ENCODE results near the gene GLA.
A peak's percentile ranks its signal among the peaks of the same experiment; 100 is the strongest.

The GLA gene

GRCh38 chrX:101407748-101408531, at the start of gene GLA, which contains the start of gene HNRNPH2:
GLA (minus strand) TSS chrX:101407925; CDS start chrX:101407903, 22 bp downstream.
HNRNPH2 (plus strand) TSS chrX:101408222; CDS start chrX:101411989, 3,767 bp downstream.
- H3K4me1 ChIP-seq (ENCODE audit: control insufficient read depth, insufficient read depth, low read length), result peaks cover 4% of the 10 kb centered on the region
- peak within 1 kb of the TSS; percentile 94 for H3K27ac ChIP-seq (ENCODE audit: low read depth, low read length)
- H3K9ac ChIP-seq (ENCODE audit: low read length), result peak within 1 kb of the TSS; percentile 78

DNA sequence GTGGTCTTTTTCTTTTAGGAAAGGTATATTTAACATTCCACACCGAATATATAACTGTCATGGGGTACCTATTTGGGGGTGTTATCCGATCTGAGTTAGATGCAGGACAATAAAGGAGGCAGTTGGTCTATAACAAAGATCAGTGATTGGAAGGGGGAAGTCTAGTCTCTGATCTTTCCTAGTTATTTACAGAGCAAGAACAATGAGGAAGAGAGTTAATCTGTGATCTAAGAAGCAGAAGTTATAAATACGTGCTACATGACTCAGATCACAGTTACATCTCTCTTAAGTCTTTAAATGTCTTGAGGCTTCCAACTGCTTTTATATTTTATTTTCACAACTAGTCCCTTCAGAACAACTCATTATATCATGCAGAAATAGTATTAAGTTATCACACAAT, 44.3 kb upstream of the GLA start:
- no peak overlapping the region for H3K27ac ChIP-seq (ENCODE audit: low read depth, low read length)
- H3K4me1 ChIP-seq (ENCODE audit: control insufficient read depth, insufficient read depth, low read length), result no peaks in the 10 kb centered on the region
- H3K27me3 ChIP-seq (ENCODE audit: control insufficient read depth, insufficient read depth, low read length), result no peaks in the 10 kb centered on the region
- H3K4me3 ChIP-seq (ENCODE audit: low read length), result no peak overlapping the region
- no peaks in the 10 kb centered on the region for H3K36me3 ChIP-seq (ENCODE audit: control insufficient read depth, insufficient read depth, low read length)
- no peak overlapping the region for H3K9ac ChIP-seq (ENCODE audit: low read length)

More at GRCh38 chrX:101407748-101408531, at the start of gene GLA, which contains the start of gene HNRNPH2:
- Histone ChIP-seq H3K27me3 (ENCODE audit: control insufficient read depth, insufficient read depth, low read length) (no peaks in the 10 kb centered on the region), H3K4me3 (ENCODE audit: low read length) (peak within 1 kb of the TSS; percentile 71), H3K36me3 (ENCODE audit: control insufficient read depth, insufficient read depth, low read length) (peaks cover 3% of the 10 kb centered on the region)

- Histone ChIP-seq H3K9ac (ENCODE audit: low read length) (no peak overlapping the region), H3K4me3 (ENCODE audit: low read length) (no peak overlapping the region), H3K27ac (ENCODE audit: low read depth, low read length) (no peak overlapping the region), H3K27me3 (ENCODE audit: control insufficient read depth, insufficient read depth, low read length) (no peaks in the 10 kb centered on the region), H3K36me3 (ENCODE audit: control insufficient read depth, insufficient read depth, low read length) (no peaks in the 10 kb centered on the region), H3K4me1 (ENCODE audit: control insufficient read depth, insufficient read depth, low read length) (no peaks in the 10 kb centered on the region)
Observed at GRCh38 chrX:101450961-101451360, 43.2 kb upstream of the GLA start.

DNA sequence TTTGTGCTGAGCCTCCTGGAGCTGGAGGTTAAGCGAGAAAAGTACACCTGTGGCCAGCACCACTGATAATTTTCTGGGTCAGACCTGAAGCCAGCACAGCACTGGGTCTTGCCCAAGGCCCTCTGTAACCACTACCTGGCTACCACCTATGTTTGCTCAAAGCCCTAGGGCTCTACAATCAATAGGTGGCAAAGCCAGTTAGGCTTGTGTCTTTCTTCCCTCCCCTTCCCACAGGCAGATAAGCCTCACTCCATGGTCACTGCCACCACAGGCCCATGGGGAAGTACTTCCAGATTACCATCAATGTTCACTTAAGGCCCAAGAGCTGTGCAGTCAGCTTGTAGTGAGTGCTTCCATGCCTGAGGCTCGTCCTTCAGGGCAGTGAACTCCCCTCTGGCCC, 42.4 kb upstream of the GLA start:
- no peak overlapping the region for H3K27ac ChIP-seq (ENCODE audit: low read depth, low read length)
- H3K27me3 ChIP-seq (ENCODE audit: control insufficient read depth, insufficient read depth, low read length), result no peaks in the 10 kb centered on the region
- no peaks in the 10 kb centered on the region for H3K4me1 ChIP-seq (ENCODE audit: control insufficient read depth, insufficient read depth, low read length)
- no peaks in the 10 kb centered on the region for H3K36me3 ChIP-seq (ENCODE audit: control insufficient read depth, insufficient read depth, low read length)
- no peak overlapping the region for H3K9ac ChIP-seq (ENCODE audit: low read length)
- H3K4me3 ChIP-seq (ENCODE audit: low read length), result no peak overlapping the region

GRCh38 chrX:101449279-101449678, 41.6 kb upstream of the GLA start:
- Histone ChIP-seq H3K27ac (ENCODE audit: low read depth, low read length) (no peak overlapping the region), H3K9ac (ENCODE audit: low read length) (no peak overlapping the region), H3K4me1 (ENCODE audit: control insufficient read depth, insufficient read depth, low read length) (no peaks in the 10 kb centered on the region), H3K36me3 (ENCODE audit: control insufficient read depth, insufficient read depth, low read length) (no peaks in the 10 kb centered on the region), H3K4me3 (ENCODE audit: low read length) (no peak overlapping the region), H3K27me3 (ENCODE audit: control insufficient read depth, insufficient read depth, low read length) (no peaks in the 10 kb centered on the region)

DNA sequence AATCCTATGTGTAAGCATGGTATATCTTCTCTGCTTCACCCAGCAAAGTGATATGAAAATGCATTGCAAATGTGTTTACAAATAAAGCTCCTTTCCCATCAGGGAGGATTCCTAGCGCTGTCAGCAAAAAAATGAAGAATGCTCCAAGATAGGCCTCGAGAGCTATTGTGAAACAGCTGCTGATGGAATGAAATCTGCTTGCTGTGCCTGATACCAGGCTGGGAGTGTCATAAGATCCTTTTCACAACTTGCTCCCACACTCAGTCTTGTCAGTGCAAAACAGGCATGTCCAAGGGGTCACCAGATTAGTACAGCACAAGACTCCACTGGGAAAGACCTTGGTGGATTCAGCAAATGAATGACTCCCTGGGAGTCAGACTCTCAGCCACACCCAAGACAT, 34.4 kb upstream of the GLA start:
- Histone ChIP-seq H3K27ac (ENCODE audit: low read depth, low read length) (no peak overlapping the region), H3K9ac (ENCODE audit: low read length) (no peak overlapping the region), H3K36me3 (ENCODE audit: control insufficient read depth, insufficient read depth, low read length) (peaks cover 2% of the 10 kb centered on the region)

DNA sequence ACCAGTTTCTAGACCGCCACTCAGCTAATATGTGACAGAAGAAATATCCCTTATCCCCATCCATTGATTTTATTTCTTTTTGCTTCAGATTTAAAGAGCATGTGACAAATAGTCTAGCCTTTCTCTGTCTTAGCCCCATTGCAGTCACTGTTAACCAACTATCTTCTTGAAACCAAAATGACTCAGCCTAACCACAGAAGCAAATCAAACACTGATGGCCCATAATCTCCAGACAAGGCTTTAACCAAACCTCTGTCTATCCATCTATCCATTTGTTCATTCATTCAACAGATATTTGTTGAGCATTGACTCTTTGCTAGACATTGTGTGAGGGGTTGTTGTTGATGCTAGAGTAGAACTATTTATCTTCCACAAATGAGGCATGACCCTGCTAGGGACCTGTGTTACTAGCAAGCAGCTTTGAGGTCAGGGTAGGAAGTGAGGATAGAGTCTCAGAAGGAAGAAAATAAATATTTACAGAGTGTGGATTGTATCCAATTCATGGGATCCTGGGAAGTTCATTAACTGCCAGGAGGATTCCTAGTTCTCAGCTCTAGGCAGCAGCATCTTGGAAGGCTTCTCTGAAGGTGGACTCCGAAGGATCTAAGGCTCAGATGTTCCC, 22.8 kb upstream of the GLA start:
- Histone ChIP-seq H3K27ac (ENCODE audit: low read depth, low read length) (no peak overlapping the region), H3K4me1 (ENCODE audit: control insufficient read depth, insufficient read depth, low read length) (no peaks in the 10 kb centered on the region), H3K4me3 (ENCODE audit: low read length) (no peak overlapping the region), H3K27me3 (ENCODE audit: control insufficient read depth, insufficient read depth, low read length) (no peaks in the 10 kb centered on the region), H3K36me3 (ENCODE audit: control insufficient read depth, insufficient read depth, low read length) (no peaks in the 10 kb centered on the region), H3K9ac (ENCODE audit: low read length) (no peak overlapping the region)

More for the DNA sequence above, 34.4 kb upstream of the GLA start:
- Histone ChIP-seq H3K4me3 (ENCODE audit: low read length) (no peak overlapping the region), H3K27me3 (ENCODE audit: control insufficient read depth, insufficient read depth, low read length) (no peaks in the 10 kb centered on the region), H3K4me1 (ENCODE audit: control insufficient read depth, insufficient read depth, low read length) (no peaks in the 10 kb centered on the region)

GRCh38 chrX:101429934-101430333, 22.2 kb upstream of the GLA start:
- Histone ChIP-seq H3K36me3 (ENCODE audit: control insufficient read depth, insufficient read depth, low read length) (no peaks in the 10 kb centered on the region), H3K4me1 (ENCODE audit: control insufficient read depth, insufficient read depth, low read length) (no peaks in the 10 kb centered on the region), H3K27me3 (ENCODE audit: control insufficient read depth, insufficient read depth, low read length) (no peaks in the 10 kb centered on the region), H3K4me3 (ENCODE audit: low read length) (no peak overlapping the region), H3K9ac (ENCODE audit: low read length) (no peak overlapping the region), H3K27ac (ENCODE audit: low read depth, low read length) (no peak overlapping the region)

GRCh38 chrX:101427954-101428353, 20.2 kb upstream of the GLA start:
- Histone ChIP-seq H3K36me3 (ENCODE audit: control insufficient read depth, insufficient read depth, low read length) (no peaks in the 10 kb centered on the region), H3K4me3 (ENCODE audit: low read length) (no peak overlapping the region), H3K27me3 (ENCODE audit: control insufficient read depth, insufficient read depth, low read length) (no peaks in the 10 kb centered on the region), H3K9ac (ENCODE audit: low read length) (no peak overlapping the region), H3K27ac (ENCODE audit: low read depth, low read length) (no peak overlapping the region), H3K4me1 (ENCODE audit: control insufficient read depth, insufficient read depth, low read length) (no peaks in the 10 kb centered on the region)

- no peak overlapping the region for H3K9ac ChIP-seq (ENCODE audit: low read length)
- no peak overlapping the region for H3K27ac ChIP-seq (ENCODE audit: low read depth, low read length)
- no peaks in the 10 kb centered on the region for H3K36me3 ChIP-seq (ENCODE audit: control insufficient read depth, insufficient read depth, low read length)
- H3K27me3 ChIP-seq (ENCODE audit: control insufficient read depth, insufficient read depth, low read length), result peaks cover 4% of the 10 kb centered on the region
- peaks cover 2% of the 10 kb centered on the region for H3K4me1 ChIP-seq (ENCODE audit: control insufficient read depth, insufficient read depth, low read length)
- no peak overlapping the region for H3K4me3 ChIP-seq (ENCODE audit: low read length)
Observed at GRCh38 chrX:101419489-101419888, 11.8 kb upstream of the GLA start.

- Histone ChIP-seq H3K9ac (ENCODE audit: low read length) (peak overlapping the region; percentile 51), H3K36me3 (ENCODE audit: control insufficient read depth, insufficient read depth, low read length) (no peaks in the 10 kb centered on the region), H3K27me3 (ENCODE audit: control insufficient read depth, insufficient read depth, low read length) (peaks cover 4% of the 10 kb centered on the region), H3K27ac (ENCODE audit: low read depth, low read length) (peak overlapping the region; percentile 92), H3K4me3 (ENCODE audit: low read length) (peak overlapping the region; percentile 61), H3K4me1 (ENCODE audit: control insufficient read depth, insufficient read depth, low read length) (peaks cover 2% of the 10 kb centered on the region)
Observed at GRCh38 chrX:101417981-101418841, 10.5 kb upstream of the GLA start.

- H3K27ac ChIP-seq (ENCODE audit: low read depth, low read length), result peak overlapping the region; percentile 92
- H3K9ac ChIP-seq (ENCODE audit: low read length), result no peak overlapping the region
- H3K4me1 ChIP-seq (ENCODE audit: control insufficient read depth, insufficient read depth, low read length), result peaks cover 2% of the 10 kb centered on the region
- H3K4me3 ChIP-seq (ENCODE audit: low read length), result no peak overlapping the region
- H3K36me3 ChIP-seq (ENCODE audit: control insufficient read depth, insufficient read depth, low read length), result peaks cover 3% of the 10 kb centered on the region
- H3K27me3 ChIP-seq (ENCODE audit: control insufficient read depth, insufficient read depth, low read length), result peaks cover 4% of the 10 kb centered on the region
Observed at GRCh38 chrX:101417190-101417589, 9.5 kb upstream of the GLA start.
